K562 (cell line): Measurements from ENCODE around the gene EVL. TPM values are rescaled to one million over a fixed set of nuclear protein-coding genes. Genes with fewer than 3 reads are reported as not detected.

Experiments
- ATAC-seq: fragments of 200-7000 bp; cut with Tn5 transposase; 3 replicates; pipeline ENCODE4 v1.9.1; 2020; ENCODE audit warnings: moderate library complexity
- BruUV-seq: library from RNA; stranded (reverse); fragments of 400-500 nt; replicated peaks from 2 replicates; lab custom pipeline; 2021; lab: Mats Ljungman, UMichigan
- CTCF ChIA-PET: fragments of 300-600 bp; formaldehyde crosslinking; extraction: SDS; loops from one replicate; lab custom pipeline; 2021; ENCODE audit warnings: low intra/inter-chr PET ratio; lab: Yijun Ruan, JAX
- POLR2A ChIA-PET: fragments of 300-600, 350-650 bp; sonication (Branson Sonifier 250); formaldehyde crosslinking; extraction: SDS; loops from one replicate; lab custom pipeline; 2021; ENCODE audit warnings: antibody characterized with exemption, inconsistent platforms; lab: Yijun Ruan, JAX
- DNase-seq, 4 experiments: peaks; one replicate each; pipeline versions ENCODE4 v3.0.0 to v3.0.0-alpha.2; 2011 to 2018; ENCODE audit warnings: low spot score in 3 of 4, mixed read lengths in 3 of 4; ENCODE audit errors: extremely low read depth in 1 of 4
- FAIRE-seq: peaks from 2 replicates; lab custom pipeline; 2011; peaks lifted over from hg19 to GRCh38; lab: Jason Lieb, UNC
- H2AFZ ChIP-seq: 2 replicates; pipeline ENCODE4 v1.6.0; 2011; ENCODE audit warnings: low read depth, low read length, control low read depth, inconsistent platforms
- H3K27ac ChIP-seq: fragments of 200-600 bp; 3 replicates; pipeline ENCODE4 v1.8.0; 2011; ENCODE audit warnings: low read depth, mild to moderate bottlenecking, control low read depth, inconsistent platforms, low read length, moderate library complexity, mixed read lengths; ENCODE audit errors: extremely low read depth
- H3K27me3 ChIP-seq, 2 experiments: fragments of 300-600 bp in 1 of 2; 2 replicates in 1 of 2; 3 replicates in 1 of 2; pipeline versions ENCODE4 v1.6.0 to v1.8.0; 2011; ENCODE audit warnings: inconsistent platforms in 2 of 2, low read length in 2 of 2, mild to moderate bottlenecking in 1 of 2, mixed read lengths in 1 of 2, moderate library complexity in 1 of 2; ENCODE audit not compliant: control insufficient read depth in 2 of 2, insufficient read depth in 2 of 2
- H3K36me3 ChIP-seq: fragments of 300-600 bp; 3 replicates; pipeline ENCODE4 v1.8.0; 2011; ENCODE audit warnings: mild to moderate bottlenecking, low read length, inconsistent platforms; ENCODE audit not compliant: control insufficient read depth, insufficient read depth
- H3K4me1 ChIP-seq, 2 experiments: fragments of 200-600 bp in 1 of 2; replicated peaks in 1 of 2; 2 replicates in 1 of 2; 3 replicates in 1 of 2; pipeline versions ENCODE4 v1.5.1 to v1.8.0; 2011; ENCODE audit warnings: inconsistent platforms in 2 of 2, low read length in 2 of 2, mild to moderate bottlenecking in 1 of 2, mixed read lengths in 1 of 2, moderate library complexity in 1 of 2; ENCODE audit not compliant: control insufficient read depth in 2 of 2, insufficient read depth in 2 of 2
- H3K4me2 ChIP-seq: 2 replicates; pipeline ENCODE4 v1.6.1; 2011; ENCODE audit warnings: low read length, control low read depth, inconsistent platforms, mixed read lengths; ENCODE audit not compliant: insufficient read depth
- H3K4me3 ChIP-seq: fragments of 200-600 bp; sonication (generic), shearing (Covaris generic); 2 replicates; pipeline ENCODE4 v1.5.1; 2016; ENCODE audit warnings: control low read depth, inconsistent platforms
- H3K79me2 ChIP-seq: fragments of 200-600 bp; 3 replicates; pipeline ENCODE4 v1.8.0; 2011; ENCODE audit warnings: low read length, inconsistent platforms; ENCODE audit not compliant: control insufficient read depth, insufficient read depth
- H3K9ac ChIP-seq, 2 experiments: 2 replicates each; pipeline versions ENCODE4 v1.6.0 to v1.6.1; 2011; ENCODE audit warnings: low read depth in 2 of 2, low read length in 2 of 2, control low read depth in 1 of 2, inconsistent platforms in 1 of 2, mild to moderate bottlenecking in 1 of 2, mixed read lengths in 1 of 2; ENCODE audit not compliant: insufficient read depth in 1 of 2
- H3K9me1 ChIP-seq: one replicate; pipeline ENCODE4 v1.6.0; 2011; ENCODE audit warnings: inconsistent platforms, mild to moderate bottlenecking, low read length, moderate library complexity; ENCODE audit not compliant: control insufficient read depth, insufficient read depth
- H3K9me3 ChIP-seq: replicated peaks from 2 replicates; pipeline ENCODE4 v1.5.1; 2011; ENCODE audit warnings: low read depth, low read length, inconsistent platforms; ENCODE audit not compliant: control insufficient read depth, insufficient read depth
- H4K20me1 ChIP-seq: replicated peaks from 2 replicates; pipeline ENCODE4 v1.6.1; 2011; ENCODE audit warnings: low read length, inconsistent platforms, mixed read lengths; ENCODE audit not compliant: control insufficient read depth, insufficient read depth
- CBX5 ChIP-seq: IDR thresholded peaks from 2 replicates; pipeline ENCODE4 v1.6.1; 2014; ENCODE audit warnings: low read depth, borderline replicate concordance
- DMBX1 ChIP-seq: fragments of 250-450 bp; sonication (Bioruptor Pico); IDR thresholded peaks from 2 replicates; pipeline ENCODE4 v1.8.0; 2022; ENCODE audit warnings: inconsistent platforms, mild to moderate bottlenecking, moderate library complexity, borderline replicate concordance
- MAFK ChIP-seq: IDR thresholded peaks from 2 replicates; pipeline ENCODE4 v1.6.1; 2011; ENCODE audit warnings: low read length, improper control_type of control experiment
- NFE2L1 ChIP-seq: fragments of 450-650 bp; IDR thresholded peaks from 2 replicates; pipeline ENCODE4 v1.6.1; 2016; ENCODE audit warnings: missing genetic modification characterization, low read depth, mild to moderate bottlenecking, missing compliant biosample characterization, moderate library complexity, borderline replicate concordance
- POU5F1 ChIP-seq: fragments of 150-350 bp; IDR thresholded peaks from 2 replicates; pipeline ENCODE4 v1.6.1; 2014; ENCODE audit warnings: borderline replicate concordance, low read length, low read depth, mild to moderate bottlenecking; ENCODE audit not compliant: partially characterized antibody
- ZKSCAN8 ChIP-seq: fragments of 200-800 bp; sonication (Bioruptor generic); IDR thresholded peaks from 2 replicates; pipeline ENCODE4 v1.6.1; 2016; ENCODE audit warnings: missing genetic modification characterization, missing compliant biosample characterization
- ZNF274 ChIP-seq: IDR thresholded peaks from 2 replicates; pipeline ENCODE4 v1.6.1; 2011; ENCODE audit warnings: low read depth, mild to moderate bottlenecking, low read length, moderate library complexity, borderline replicate concordance
- ZNF507 ChIP-seq: conservative IDR thresholded peaks from 2 replicates; pipeline ENCODE4 v1.6.1; 2017; ENCODE audit warnings: missing genetic modification characterization, missing compliant biosample characterization
- ZNF740 ChIP-seq, 3 experiments: fragments of 200-800 bp in 1 of 3; sonication (Bioruptor generic) in 1 of 3; sonication (generic) in 1 of 3; formaldehyde crosslinking in 1 of 3; IDR thresholded peaks; 2 replicates each; pipeline versions ENCODE4 v1.6.1 to v1.8.0; 2016 to 2022; ENCODE audit warnings: mild to moderate bottlenecking in 2 of 3, missing compliant biosample characterization in 2 of 3, missing genetic modification characterization in 2 of 3, missing genetic modification reagents in 1 of 3
- WGBS: fragments of 100-300 bp; shearing (Covaris generic); methylation state at CpG from one replicate; pipeline ENCODE4 v1.1.6; 2016; ENCODE audit warnings: low coverage, mixed read lengths; ENCODE audit not compliant: insufficient coverage; ENCODE audit errors: missing lambda C conversion rate; 5-methylcytosine and 5-hydroxymethylcytosine counted together
- in situ Hi-C: fragments of 300-500 bp; cut with MboI; formaldehyde crosslinking; loops from 4 replicates; pipeline ENCODE4 v1.15.0; 2018; ENCODE audit warnings: inconsistent platforms, mixed read lengths
- intact Hi-C: fragments of 100-400 bp; cut with micrococcal nuclease; formaldehyde crosslinking; loops from 2 replicates; pipeline ENCODE4 v1.14.2; 2022
- polyA plus RNA-seq, 8 experiments: library from polyadenylated mRNA; depleted of rRNA in 4 of 8; stranded (reverse) in 5 of 8; unstranded in 3 of 8; fragments of >200 nt; fragmentation: Nextera tagmentation in 2 of 8; fragmentation: Illumina TruSeq in 1 of 8; extraction: Ambion mirVana in 2 of 8; extraction: Trizol in 1 of 8; gene quantifications; 2 replicates each; pipeline versions ENCODE4 v1.2.1 to v1.2.3, GENCODE V29; 2011 to 2014; ENCODE audit warnings: inconsistent platforms in 1 of 8, missing spikeins in 1 of 8
- total RNA-seq, 7 experiments: library from RNA; depleted of rRNA in 6 of 7; stranded (reverse); fragments of >200 nt in 6 of 7; fragmentation: Illumina TruSeq in 2 of 7; extraction: Trizol in 2 of 7; gene quantifications; 2 replicates each; pipeline versions ENCODE4 v1.2.1 to v1.2.3, GENCODE V29; 2011 to 2021; ENCODE audit warnings: low replicate concordance in 1 of 7
- TF ChIP-seq, protein P1 (sequence below): sonication (generic); formaldehyde crosslinking; IDR thresholded peaks from 2 replicates; pipeline ENCODE4 v1.8.1; 2023; ENCODE audit warnings: mild to moderate bottlenecking, missing genetic modification reagents
- TF ChIP-seq, protein P2 (sequence below), 2 experiments: fragments of 450-650 bp; IDR thresholded peaks; 2 replicates each; pipeline ENCODE4 v1.6.1; 2016; ENCODE audit warnings: mild to moderate bottlenecking in 2 of 2, borderline replicate concordance in 1 of 2, low read depth in 1 of 2, moderate library complexity in 1 of 2

EVL gene
- total and polyA plus RNA-seq, 9 of the 15 experiments (the other 6 are each of a cell fraction or from before 2014, with no cell fraction given), result 2.9 to 43.4 (median 23.9) TPM

- TF ChIP-seq ZNF740 (CRISPR knock-in tag; IDR thresholded peaks at IDR 0.05), result no peak
- no peak for TF ChIP-seq ZNF740 (tag; IDR thresholded peaks at IDR 0.05)
- TF ChIP-seq POU5F1, result no peak
- TF ChIP-seq, protein P1, sequence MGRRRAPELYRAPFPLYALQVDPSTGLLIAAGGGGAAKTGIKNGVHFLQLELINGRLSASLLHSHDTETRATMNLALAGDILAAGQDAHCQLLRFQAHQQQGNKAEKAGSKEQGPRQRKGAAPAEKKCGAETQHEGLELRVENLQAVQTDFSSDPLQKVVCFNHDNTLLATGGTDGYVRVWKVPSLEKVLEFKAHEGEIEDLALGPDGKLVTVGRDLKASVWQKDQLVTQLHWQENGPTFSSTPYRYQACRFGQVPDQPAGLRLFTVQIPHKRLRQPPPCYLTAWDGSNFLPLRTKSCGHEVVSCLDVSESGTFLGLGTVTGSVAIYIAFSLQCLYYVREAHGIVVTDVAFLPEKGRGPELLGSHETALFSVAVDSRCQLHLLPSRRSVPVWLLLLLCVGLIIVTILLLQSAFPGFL, result no peak
- TF ChIP-seq NFE2L1, result no peak
Measured at GRCh38 chr14:100096656-100097055, 31.4 kb downstream of the EVL start (continued).

DNA sequence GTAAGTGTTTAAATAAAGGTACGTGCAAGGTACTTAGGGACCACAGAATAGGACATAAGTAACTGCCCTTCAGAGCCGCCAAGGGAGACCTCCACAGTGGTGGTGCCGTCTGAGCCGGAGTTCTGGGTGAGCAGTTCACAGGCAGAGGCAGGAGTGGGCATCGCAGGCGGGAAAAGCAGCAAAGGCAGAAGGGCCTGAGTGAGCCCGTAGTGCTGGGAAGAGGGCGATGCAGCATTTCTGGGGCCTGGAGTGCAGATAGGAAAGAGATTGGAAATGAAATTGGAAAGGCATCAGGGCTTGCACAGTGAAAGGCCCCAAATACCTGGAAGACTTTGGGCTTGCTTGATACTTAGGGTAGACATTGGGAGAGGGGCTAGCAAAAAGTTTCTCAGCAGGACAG is 32.9 kb downstream of the EVL start:
- Histone ChIP-seq H3K79me2 (no peaks in the 10 kb centered on the region), H3K9ac (no peak overlapping the region), H3K4me1 (no peaks in the 10 kb centered on the region; a peak in 1 of 5 replicates), H3K27me3 (no peaks in the 10 kb centered on the region), H3K9me3 (no peaks in the 10 kb centered on the region), H3K4me2 (no peak overlapping the region), H3K36me3 (peaks cover 18% of the 10 kb centered on the region; the same call in 1 of the 3 replicates), H2AFZ (no peak overlapping the region), H3K4me3 (no peak overlapping the region), H4K20me1 (no peaks in the 10 kb centered on the region), H3K9me1 (no peaks in the 10 kb centered on the region), H3K27ac (no peak overlapping the region)
- 85% methylated on average over 8 of the region's 8 CpGs for WGBS
- in situ Hi-C loops, result no loop called here
- intact Hi-C loops, result no loop called here
- no peak for DNase-seq
- BruUV-seq, result no TSS peak
- no peak for FAIRE-seq
- ChIA-PET POLR2A (no interaction called here), CTCF (no interaction called here)
- no peak for ATAC-seq
- no peak for TF ChIP-seq ZNF274
- no peak for TF ChIP-seq ZKSCAN8 (CRISPR knock-in tag)
- no peak for TF ChIP-seq ZNF507 (tag)
- no peak for TF ChIP-seq CBX5
- TF ChIP-seq DMBX1 (CRISPR knock-in tag), result no peak
- TF ChIP-seq, protein P2, sequence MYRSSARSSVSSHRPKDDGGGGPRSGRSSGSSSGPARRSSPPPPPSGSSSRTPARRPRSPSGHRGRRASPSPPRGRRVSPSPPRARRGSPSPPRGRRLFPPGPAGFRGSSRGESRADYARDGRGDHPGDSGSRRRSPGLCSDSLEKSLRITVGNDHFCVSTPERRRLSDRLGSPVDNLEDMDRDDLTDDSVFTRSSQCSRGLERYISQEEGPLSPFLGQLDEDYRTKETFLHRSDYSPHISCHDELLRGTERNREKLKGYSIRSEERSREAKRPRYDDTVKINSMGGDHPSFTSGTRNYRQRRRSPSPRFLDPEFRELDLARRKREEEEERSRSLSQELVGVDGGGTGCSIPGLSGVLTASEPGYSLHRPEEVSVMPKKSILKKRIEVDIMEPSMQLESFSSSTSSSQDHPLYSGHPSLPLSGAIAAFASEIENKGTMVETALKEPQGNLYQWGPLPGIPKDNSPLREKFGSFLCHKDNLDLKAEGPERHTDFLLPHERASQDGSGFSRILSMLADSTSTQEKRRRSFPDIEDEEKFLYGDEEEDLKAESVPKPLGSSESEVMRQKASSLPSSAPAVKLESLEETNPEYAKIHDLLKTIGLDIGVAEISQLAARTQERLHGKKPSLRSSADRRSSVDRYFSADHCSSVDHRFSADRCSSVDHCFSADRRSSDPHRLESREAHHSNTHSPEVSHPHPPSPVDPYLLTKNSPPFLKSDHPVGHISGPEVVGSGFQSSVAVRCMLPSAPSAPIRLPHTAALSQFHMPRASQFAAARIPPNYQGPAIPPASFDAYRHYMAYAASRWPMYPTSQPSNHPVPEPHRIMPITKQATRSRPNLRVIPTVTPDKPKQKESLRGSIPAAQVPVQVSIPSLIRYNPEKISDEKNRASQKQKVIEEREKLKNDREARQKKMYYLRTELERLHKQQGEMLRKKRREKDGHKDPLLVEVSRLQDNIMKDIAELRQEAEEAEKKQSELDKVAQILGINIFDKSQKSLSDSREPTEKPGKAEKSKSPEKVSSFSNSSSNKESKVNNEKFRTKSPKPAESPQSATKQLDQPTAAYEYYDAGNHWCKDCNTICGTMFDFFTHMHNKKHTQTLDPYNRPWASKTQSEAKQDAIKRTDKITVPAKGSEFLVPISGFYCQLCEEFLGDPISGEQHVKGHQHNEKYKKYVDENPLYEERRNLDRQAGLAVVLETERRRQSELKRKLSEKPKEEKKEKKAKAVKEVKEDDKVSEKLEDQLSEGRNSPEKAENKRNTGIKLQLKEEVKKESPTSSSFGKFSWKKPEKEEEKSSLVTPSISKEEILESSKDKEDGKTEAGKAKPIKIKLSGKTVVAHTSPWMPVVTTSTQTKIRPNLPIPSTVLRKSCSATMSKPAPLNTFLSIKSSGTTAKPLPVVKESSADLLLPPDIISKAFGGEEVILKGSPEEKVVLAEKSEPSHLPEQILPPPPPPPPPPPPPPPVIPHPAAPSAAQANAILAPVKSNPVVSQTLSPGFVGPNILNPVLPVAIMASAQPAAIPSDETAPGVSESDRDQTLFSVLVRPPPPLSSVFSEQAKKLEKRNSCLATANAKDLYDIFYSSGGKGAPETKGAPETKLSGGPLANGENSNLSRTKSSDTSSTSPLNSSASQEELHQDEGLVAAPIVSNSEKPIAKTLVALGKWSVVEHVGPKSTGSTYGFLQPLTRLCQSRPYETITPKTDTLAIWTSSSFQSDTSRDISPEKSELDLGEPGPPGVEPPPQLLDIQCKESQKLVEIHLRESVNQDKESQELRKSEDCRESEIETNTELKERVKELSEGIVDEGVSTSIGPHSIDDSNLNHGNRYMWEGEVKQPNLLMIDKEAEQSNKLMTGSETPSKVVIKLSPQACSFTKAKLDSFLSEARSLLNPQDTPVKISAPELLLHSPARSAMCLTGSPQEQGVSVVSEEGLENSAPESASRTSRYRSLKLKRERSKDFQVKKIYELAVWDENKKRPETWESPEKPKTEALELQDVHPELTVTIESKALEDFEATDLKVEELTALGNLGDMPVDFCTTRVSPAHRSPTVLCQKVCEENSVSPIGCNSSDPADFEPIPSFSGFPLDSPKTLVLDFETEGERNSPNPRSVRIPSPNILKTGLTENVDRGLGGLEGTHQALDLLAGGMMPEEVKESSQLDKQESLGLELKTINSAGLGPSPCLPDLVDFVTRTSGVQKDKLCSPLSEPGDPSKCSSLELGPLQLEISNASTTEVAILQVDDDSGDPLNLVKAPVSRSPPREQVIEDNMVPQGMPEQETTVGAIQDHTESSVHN (IDR thresholded peaks at IDR 0.05; ENCODE audit: borderline replicate concordance in 1 of 2, low read depth in 1 of 2), result no peak
- TF ChIP-seq MAFK, result no peak
